ENCODE data around the gene CFAP107. TPM values are rescaled to one million over a fixed set of nuclear protein-coding genes. Genes with fewer than 3 reads are reported as not detected.
"Not testable (repeated sequence)": the region's sequence is repeated elsewhere in the genome, so short reads cannot be mapped to it uniquely, and the experiment has no call there.

The CFAP107 gene
- total RNA-seq, 2 experiments from 2014 or later = not detected

- CTCF ChIA-PET = no interaction called here
- H3K27me3 Mint-ChIP-seq = peaks cover 15% of the 10 kb centered on the region
- no peak for ATAC-seq
- H3K4me3 Mint-ChIP-seq = no peak within 1 kb of the TSS
- H3K9me3 Mint-ChIP-seq (ENCODE audit: low read depth) = no peaks in the 10 kb centered on the region
- no peaks in the 10 kb centered on the region for H3K4me1 Mint-ChIP-seq
- H3K36me3 Mint-ChIP-seq = no peaks in the 10 kb centered on the region
- H3K27ac Mint-ChIP-seq = no peak within 1 kb of the TSS
- no peak for DNase-seq
Observed at GRCh38 chr1:12715896-12716437, 30.0 kb upstream of the CFAP107 start, which contains the start of gene AADACL3. Gene AADACL3 (plus strand): TSS chr1:12716110. CDS start chr1:12716177, 67 bp downstream.

- H3K4me1 Mint-ChIP-seq = no peaks in the 10 kb centered on the region
- no peak overlapping the region for H3K4me3 Mint-ChIP-seq
- DNase-seq (no peak), ATAC-seq (no peak)
- H3K9me3 Mint-ChIP-seq (ENCODE audit: low read depth) = no peaks in the 10 kb centered on the region
- CTCF ChIA-PET = no interaction called here
- H3K27me3 Mint-ChIP-seq = peaks cover 6% of the 10 kb centered on the region
- H3K27ac Mint-ChIP-seq = no peak overlapping the region
- no peaks in the 10 kb centered on the region for H3K36me3 Mint-ChIP-seq
Observed at GRCh38 chr1:12717301-12717838, 28.6 kb upstream of the CFAP107 start.

GRCh38 chr1:12722626-12723025 is 23.4 kb upstream of the CFAP107 start:
- DNase-seq (no peak), ATAC-seq (no peak)
- Mint-ChIP-seq H3K9me3 (ENCODE audit: low read depth) (no peaks in the 10 kb centered on the region), H3K4me1 (no peaks in the 10 kb centered on the region), H3K27ac (no peak overlapping the region), H3K27me3 (peaks cover 9% of the 10 kb centered on the region), H3K36me3 (no peaks in the 10 kb centered on the region), H3K4me3 (no peak overlapping the region)
- CTCF ChIA-PET = no interaction called here

GRCh38 chr1:12728391-12728790 is 17.6 kb upstream of the CFAP107 start:
- H3K27ac Mint-ChIP-seq = no peak overlapping the region
- no peaks in the 10 kb centered on the region for H3K36me3 Mint-ChIP-seq
- no peaks in the 10 kb centered on the region for H3K4me1 Mint-ChIP-seq
- CTCF ChIA-PET = no interaction called here
- H3K4me3 Mint-ChIP-seq = no peak overlapping the region
- DNase-seq (no peak), ATAC-seq (no peak)
- no peaks in the 10 kb centered on the region for H3K9me3 Mint-ChIP-seq (ENCODE audit: low read depth)
- peaks cover 52% of the 10 kb centered on the region for H3K27me3 Mint-ChIP-seq

GRCh38 chr1:12730156-12730555 is 15.8 kb upstream of the CFAP107 start:
- Mint-ChIP-seq H3K27ac (no peak overlapping the region), H3K4me1 (no peaks in the 10 kb centered on the region), H3K27me3 (peaks cover 63% of the 10 kb centered on the region), H3K9me3 (ENCODE audit: low read depth) (no peaks in the 10 kb centered on the region), H3K36me3 (no peaks in the 10 kb centered on the region), H3K4me3 (no peak overlapping the region)
- CTCF ChIA-PET = no interaction called here
- DNase-seq (no peak), ATAC-seq (no peak)

- H3K27ac Mint-ChIP-seq; H3K4me3 Mint-ChIP-seq; H3K36me3 Mint-ChIP-seq; H3K9me3 Mint-ChIP-seq (ENCODE audit: low read depth); ATAC-seq; H3K4me1 Mint-ChIP-seq; CTCF ChIA-PET; DNase-seq: not testable (repeated sequence)
- peaks cover 65% of the 10 kb centered on the region for H3K27me3 Mint-ChIP-seq
Observed at GRCh38 chr1:12731084-12731483, 14.9 kb upstream of the CFAP107 start.

- H3K27me3 Mint-ChIP-seq = peaks cover 74% of the 10 kb centered on the region
- CTCF ChIA-PET = no interaction called here
- H3K4me3 Mint-ChIP-seq = no peak overlapping the region
- H3K36me3 Mint-ChIP-seq = no peaks in the 10 kb centered on the region
- H3K27ac Mint-ChIP-seq = no peak overlapping the region
- no peak for DNase-seq
- no peak for ATAC-seq
- peaks cover 3% of the 10 kb centered on the region for H3K9me3 Mint-ChIP-seq (ENCODE audit: low read depth)
- no peaks in the 10 kb centered on the region for H3K4me1 Mint-ChIP-seq
Observed at GRCh38 chr1:12734651-12735050, 11.3 kb upstream of the CFAP107 start.

- CTCF ChIA-PET = no interaction called here
- no peak for DNase-seq
- no peak for ATAC-seq
- Mint-ChIP-seq H3K9me3 (ENCODE audit: low read depth) (peaks cover 3% of the 10 kb centered on the region), H3K27me3 (peaks cover 41% of the 10 kb centered on the region), H3K4me3 (no peak overlapping the region), H3K27ac (no peak overlapping the region), H3K4me1 (no peaks in the 10 kb centered on the region), H3K36me3 (no peaks in the 10 kb centered on the region)
Observed at GRCh38 chr1:12738934-12739333, 7.1 kb upstream of the CFAP107 start.

- no peaks in the 10 kb centered on the region for H3K4me1 Mint-ChIP-seq
- no peak overlapping the region for H3K4me3 Mint-ChIP-seq
- H3K27me3 Mint-ChIP-seq = peaks cover 34% of the 10 kb centered on the region
- ATAC-seq (no peak), DNase-seq (no peak)
- no peaks in the 10 kb centered on the region for H3K36me3 Mint-ChIP-seq
- CTCF ChIA-PET = no interaction called here
- peaks cover 3% of the 10 kb centered on the region for H3K9me3 Mint-ChIP-seq (ENCODE audit: low read depth)
- no peak overlapping the region for H3K27ac Mint-ChIP-seq
Observed at GRCh38 chr1:12739613-12740012, 6.4 kb upstream of the CFAP107 start.

- ATAC-seq (no peak), DNase-seq (no peak)
- no peaks in the 10 kb centered on the region for H3K36me3 Mint-ChIP-seq
- peaks cover 30% of the 10 kb centered on the region for H3K27me3 Mint-ChIP-seq
- H3K4me1 Mint-ChIP-seq = peaks cover 9% of the 10 kb centered on the region
- CTCF ChIA-PET = no interaction called here
- H3K27ac Mint-ChIP-seq = no peak overlapping the region
- H3K4me3 Mint-ChIP-seq = no peak overlapping the region
- no peaks in the 10 kb centered on the region for H3K9me3 Mint-ChIP-seq (ENCODE audit: low read depth)
Observed at GRCh38 chr1:12741946-12742345, 4.1 kb upstream of the CFAP107 start.

GRCh38 chr1:12745126-12745991 is 641 bp upstream of the CFAP107 start:
- DNase-seq = no peak
- Mint-ChIP-seq H3K27ac (no peak overlapping the region), H3K27me3 (peaks cover 26% of the 10 kb centered on the region), H3K4me3 (no peak overlapping the region), H3K4me1 (peaks cover 9% of the 10 kb centered on the region), H3K9me3 (ENCODE audit: low read depth) (peaks cover 16% of the 10 kb centered on the region), H3K36me3 (no peaks in the 10 kb centered on the region)
- CTCF ChIA-PET = no interaction called here
- ATAC-seq = no peak

GRCh38 chr1:12748778-12749355 is 2.9 kb downstream of the CFAP107 start:
- H3K4me3 Mint-ChIP-seq = no peak overlapping the region
- ATAC-seq (no peak), DNase-seq (no peak)
- H3K4me1 Mint-ChIP-seq = peaks cover 9% of the 10 kb centered on the region
- peaks cover 21% of the 10 kb centered on the region for H3K9me3 Mint-ChIP-seq (ENCODE audit: low read depth)
- H3K27ac Mint-ChIP-seq = no peak overlapping the region
- no peaks in the 10 kb centered on the region for H3K36me3 Mint-ChIP-seq
- CTCF ChIA-PET = no interaction called here
- peaks cover 34% of the 10 kb centered on the region for H3K27me3 Mint-ChIP-seq

GRCh38 chr1:12754738-12755137 is 8.7 kb downstream of the CFAP107 start:
- no peak overlapping the region for H3K4me3 Mint-ChIP-seq
- CTCF ChIA-PET = no interaction called here
- peaks cover 7% of the 10 kb centered on the region for H3K9me3 Mint-ChIP-seq (ENCODE audit: low read depth)
- no peaks in the 10 kb centered on the region for H3K4me1 Mint-ChIP-seq
- no peaks in the 10 kb centered on the region for H3K36me3 Mint-ChIP-seq
- H3K27ac Mint-ChIP-seq = no peak overlapping the region
- DNase-seq (no peak), ATAC-seq (no peak)
- peaks cover 20% of the 10 kb centered on the region for H3K27me3 Mint-ChIP-seq

GRCh38 chr1:12756273-12756672 is 10.3 kb downstream of the CFAP107 start:
- no peak for DNase-seq
- peaks cover 14% of the 10 kb centered on the region for H3K27me3 Mint-ChIP-seq
- CTCF ChIA-PET = no interaction called here
- H3K36me3 Mint-ChIP-seq = no peaks in the 10 kb centered on the region
- ATAC-seq = no peak
- H3K27ac Mint-ChIP-seq = no peak overlapping the region
- no peak overlapping the region for H3K4me3 Mint-ChIP-seq
- H3K4me1 Mint-ChIP-seq = no peaks in the 10 kb centered on the region
- no peaks in the 10 kb centered on the region for H3K9me3 Mint-ChIP-seq (ENCODE audit: low read depth)

All from activated CD8-positive, alpha-beta memory T cell treated with anti-CD3 and anti-CD28 coated beads, Interleukin-2, amount 10 ng/mL, durations not matched to agents 7 days and 5 days (primary cell).